LNCaP clone FGC (cell line): ENCODE data around the gene PAM.
"Not testable (repeated sequence)": the region's sequence is repeated elsewhere in the genome, so short reads cannot be mapped to it uniquely, and the experiment has no call there.

Experiments used
- DNase-seq: peaks from one replicate; pipeline ENCODE4 v3.0.0-alpha.2; 2011; ENCODE audit warnings: low read depth
- H3K4me3 ChIP-seq: 2 replicates; pipeline ENCODE4 v1.5.1; 2011; ENCODE audit warnings: mild to moderate bottlenecking, low read depth, low read length, control low read depth
- CTCF ChIP-seq: IDR thresholded peaks from 2 replicates; pipeline ENCODE4 v1.5.1; 2012; ENCODE audit warnings: mild to moderate bottlenecking; ENCODE audit not compliant: control insufficient read depth, insufficient read depth; ENCODE audit errors: extremely low read depth

The PAM gene

GRCh38 chr5:102895976-102896375, 140.9 kb downstream of the PAM start:
- no peak for DNase-seq
- H3K4me3 ChIP-seq: no peak overlapping the region
- no peak for TF ChIP-seq CTCF

GRCh38 chr5:102901424-102902134, 146.5 kb downstream of the PAM start:
- no peak overlapping the region for H3K4me3 ChIP-seq
- DNase-seq: no peak
- TF ChIP-seq CTCF: no peak

- TF ChIP-seq CTCF: no peak
- DNase-seq: no peak
- H3K4me3 ChIP-seq: no peak overlapping the region
These were observed 147.0 kb downstream of the PAM start for GRCh38 chr5:102902135-102902448.

- no peak for TF ChIP-seq CTCF
- H3K4me3 ChIP-seq: no peak overlapping the region
- no peak for DNase-seq
These were observed 147.5 kb downstream of the PAM start for GRCh38 chr5:102902647-102903046.

GRCh38 chr5:102903074-102903871, 148.2 kb downstream of the PAM start:
- TF ChIP-seq CTCF: no peak
- DNase-seq: no peak
- H3K4me3 ChIP-seq: no peak overlapping the region

GRCh38 chr5:102905056-102905455, 150.0 kb downstream of the PAM start:
- TF ChIP-seq CTCF: no peak
- H3K4me3 ChIP-seq: no peak overlapping the region
- DNase-seq: no peak

- not testable (repeated sequence) for DNase-seq, H3K4me3 ChIP-seq
These were observed 152.0 kb downstream of the PAM start for GRCh38 chr5:102907099-102907498.
